Measurements from ENCODE around the gene MACROH2A2.

- TF ChIP-seq, protein P1, sequence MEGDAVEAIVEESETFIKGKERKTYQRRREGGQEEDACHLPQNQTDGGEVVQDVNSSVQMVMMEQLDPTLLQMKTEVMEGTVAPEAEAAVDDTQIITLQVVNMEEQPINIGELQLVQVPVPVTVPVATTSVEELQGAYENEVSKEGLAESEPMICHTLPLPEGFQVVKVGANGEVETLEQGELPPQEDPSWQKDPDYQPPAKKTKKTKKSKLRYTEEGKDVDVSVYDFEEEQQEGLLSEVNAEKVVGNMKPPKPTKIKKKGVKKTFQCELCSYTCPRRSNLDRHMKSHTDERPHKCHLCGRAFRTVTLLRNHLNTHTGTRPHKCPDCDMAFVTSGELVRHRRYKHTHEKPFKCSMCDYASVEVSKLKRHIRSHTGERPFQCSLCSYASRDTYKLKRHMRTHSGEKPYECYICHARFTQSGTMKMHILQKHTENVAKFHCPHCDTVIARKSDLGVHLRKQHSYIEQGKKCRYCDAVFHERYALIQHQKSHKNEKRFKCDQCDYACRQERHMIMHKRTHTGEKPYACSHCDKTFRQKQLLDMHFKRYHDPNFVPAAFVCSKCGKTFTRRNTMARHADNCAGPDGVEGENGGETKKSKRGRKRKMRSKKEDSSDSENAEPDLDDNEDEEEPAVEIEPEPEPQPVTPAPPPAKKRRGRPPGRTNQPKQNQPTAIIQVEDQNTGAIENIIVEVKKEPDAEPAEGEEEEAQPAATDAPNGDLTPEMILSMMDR (IDR thresholded peaks at IDR 0.05; ENCODE audit: low read depth, low read length): no peak
- no peak for TF ChIP-seq EZH2phosphoT487 (IDR thresholded peaks at IDR 0.05; ENCODE audit: low read depth)
Observed at GRCh38 chr10:70117646-70118045, 65.0 kb downstream of the MACROH2A2 start.

Measured in OCI-LY3 (cell line).